ENCODE results near the gene SPG7. TPM values are rescaled to one million over a fixed set of nuclear protein-coding genes. Genes with fewer than 3 reads are reported as not detected.

Gene SPG7
- total RNA-seq, 1 experiment from 2014 or later: 162 TPM

DNA sequence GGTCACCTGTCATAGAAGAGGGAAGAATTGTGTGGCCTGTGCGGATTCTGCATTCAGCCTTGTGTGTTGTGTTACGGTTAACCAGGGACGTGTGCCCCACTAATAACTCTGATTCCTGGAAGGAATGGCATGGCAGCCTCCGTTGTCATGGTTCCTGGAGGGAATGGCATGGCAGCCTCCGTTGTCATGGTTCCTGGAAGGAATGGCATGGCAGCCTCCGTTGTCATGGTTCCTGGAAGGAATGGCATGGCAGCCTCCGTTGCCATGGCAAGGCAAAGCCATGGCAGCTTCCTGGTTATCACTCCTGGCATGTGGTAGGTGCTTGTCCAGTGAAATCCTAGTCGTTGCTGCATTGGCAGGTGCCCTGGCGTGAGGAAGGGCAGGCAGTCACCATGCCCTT is 8.9 kb downstream of the SPG7 start:
- no peak for DNase-seq (ENCODE audit: low spot score)

DNA sequence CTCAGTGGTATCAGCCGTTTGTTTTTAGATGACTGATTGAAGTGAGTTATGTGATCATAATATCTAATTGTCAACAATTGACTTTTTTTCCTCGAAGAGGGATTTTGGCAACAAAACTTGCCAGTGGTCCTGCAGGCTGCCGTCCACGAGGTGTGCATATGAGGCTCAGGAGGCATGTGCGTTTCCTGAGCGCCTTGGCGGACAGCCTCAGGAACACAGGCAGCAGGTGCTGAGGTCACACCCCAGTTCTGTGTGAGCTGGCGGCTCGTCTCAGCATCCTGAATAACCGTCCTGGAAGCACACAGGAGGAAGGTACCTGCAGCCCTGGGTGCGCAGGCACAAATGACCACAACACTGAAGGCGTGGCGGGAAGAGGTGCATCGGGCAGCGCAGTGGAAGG is 11.7 kb downstream of the SPG7 start:
- DNase-seq (ENCODE audit: low spot score): no peak

GRCh38 chr16:89522287-89522686 is 14.1 kb downstream of the SPG7 start:
- no peak for DNase-seq (ENCODE audit: low spot score)

GRCh38 chr16:89523680-89524344 is 15.6 kb downstream of the SPG7 start:
- no peak for DNase-seq (ENCODE audit: low spot score)

DNA sequence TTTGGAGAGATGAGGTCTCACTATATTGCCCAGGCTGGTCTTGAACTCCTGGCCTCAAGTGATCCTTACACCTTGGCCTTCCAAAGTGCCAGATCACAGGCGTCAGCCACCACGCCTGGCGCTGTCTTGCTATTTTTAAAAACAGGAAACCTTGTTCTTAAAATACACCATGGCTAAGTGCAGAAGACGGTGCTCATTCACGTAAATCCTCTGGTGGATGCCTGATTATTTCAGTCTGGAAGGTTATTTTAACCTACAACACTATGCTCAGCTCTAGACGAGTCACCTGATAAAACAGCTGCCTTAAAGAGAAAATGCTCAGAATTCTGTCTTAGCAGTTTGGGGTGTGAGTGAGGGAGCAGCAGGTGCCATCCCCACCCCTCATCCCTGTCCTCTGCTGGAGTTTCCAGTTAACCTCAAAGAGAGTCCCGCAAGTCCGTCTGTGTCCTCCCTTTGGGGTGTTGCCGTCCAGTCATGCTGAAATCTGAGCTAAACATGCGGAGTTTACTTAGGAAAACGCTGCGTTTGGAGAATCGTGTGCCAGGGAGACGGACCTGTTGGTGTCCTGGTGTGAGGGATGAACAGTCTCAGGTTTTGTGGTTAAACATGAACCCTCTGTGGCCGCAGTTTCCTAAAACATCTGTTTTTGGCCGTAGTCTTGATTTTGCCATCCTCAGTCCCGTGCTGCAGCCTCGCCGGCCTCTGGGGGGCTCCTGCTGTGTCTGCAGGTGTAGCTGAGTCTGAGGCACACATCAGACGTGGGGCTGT is 17.1 kb downstream of the SPG7 start:
- DNase-seq (ENCODE audit: low spot score): no peak

DNA sequence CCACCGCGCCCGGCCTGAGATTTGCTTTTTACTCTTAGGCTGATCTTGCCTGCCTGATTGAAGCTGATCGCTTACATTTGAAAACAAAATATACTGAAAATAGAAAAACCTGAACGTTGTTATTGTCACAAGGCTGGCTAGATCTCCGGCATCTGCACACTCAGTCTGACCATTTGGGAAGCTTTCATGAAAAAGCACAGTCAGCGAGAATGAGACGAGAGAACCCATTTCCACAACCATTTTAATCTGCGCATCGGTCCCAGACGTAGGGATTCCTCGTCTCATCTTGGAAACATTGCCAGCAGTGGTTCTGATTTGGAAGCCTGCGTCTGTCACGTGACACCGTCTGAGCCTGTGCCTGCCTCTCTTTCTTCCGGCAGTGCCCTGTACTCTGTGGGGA is 20.9 kb downstream of the SPG7 start:
- no peak for DNase-seq (ENCODE audit: low spot score)

GRCh38 chr16:89530401-89531381 is 22.5 kb downstream of the SPG7 start:
- DNase-seq (ENCODE audit: low spot score): no peak

- DNase-seq (ENCODE audit: low spot score): no peak
Measured at GRCh38 chr16:89531821-89532526, 23.8 kb downstream of the SPG7 start.

DNA sequence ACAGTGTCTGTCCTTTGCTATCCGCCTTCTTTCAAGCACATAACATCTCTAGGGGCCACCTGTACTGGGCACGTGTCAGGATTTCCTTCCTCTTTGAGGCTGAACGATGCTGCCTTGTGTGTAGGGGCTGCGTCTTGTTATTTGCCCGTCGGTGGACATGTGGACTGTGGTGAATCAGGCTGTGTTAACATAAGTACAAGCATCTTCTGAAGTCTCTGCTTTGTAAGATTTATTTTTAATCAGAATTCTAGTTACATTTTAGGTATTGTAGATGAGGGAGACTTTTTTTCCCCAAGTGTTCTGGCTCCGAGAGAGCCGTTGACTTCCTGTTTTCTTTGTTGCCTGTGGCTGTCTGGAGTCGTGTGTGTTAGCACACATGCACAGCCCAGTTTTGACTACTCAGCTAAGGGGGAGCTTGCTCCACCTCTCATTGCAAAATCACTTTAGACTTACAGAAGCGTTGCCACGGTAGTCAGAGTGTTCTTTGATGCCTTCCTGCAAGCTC is 26.1 kb downstream of the SPG7 start:
- no peak for DNase-seq (ENCODE audit: low spot score)

GRCh38 chr16:89536371-89536770 is 28.2 kb downstream of the SPG7 start:
- DNase-seq (ENCODE audit: low spot score): no peak

GRCh38 chr16:89536886-89537548 is 28.8 kb downstream of the SPG7 start:
- no peak for DNase-seq (ENCODE audit: low spot score)

DNA sequence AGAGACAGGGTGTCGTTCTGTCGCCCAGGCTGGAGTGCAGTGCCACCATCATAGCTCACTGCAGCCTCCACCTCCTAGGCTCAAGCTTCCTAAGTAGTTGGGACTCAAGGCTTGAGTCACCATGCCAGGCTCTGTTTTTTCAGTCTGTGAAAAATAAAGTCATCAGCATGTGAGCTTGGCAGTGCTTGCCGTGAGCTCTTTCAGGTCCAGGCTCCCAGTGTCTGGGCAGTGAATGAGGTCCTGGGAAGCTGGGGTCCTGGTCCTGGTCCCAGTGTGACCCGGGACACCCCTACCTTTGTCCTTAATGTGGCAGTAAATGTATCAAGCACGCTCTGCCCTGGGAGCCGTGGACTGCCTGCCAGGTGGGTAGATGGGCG is 29.3 kb downstream of the SPG7 start:
- DNase-seq (ENCODE audit: low spot score): no peak

- DNase-seq (ENCODE audit: low spot score): no peak
Measured at GRCh38 chr16:89538286-89538685, 30.1 kb downstream of the SPG7 start.

GRCh38 chr16:89540557-89540956 is 32.4 kb downstream of the SPG7 start:
- no peak for DNase-seq (ENCODE audit: low spot score)

DNA sequence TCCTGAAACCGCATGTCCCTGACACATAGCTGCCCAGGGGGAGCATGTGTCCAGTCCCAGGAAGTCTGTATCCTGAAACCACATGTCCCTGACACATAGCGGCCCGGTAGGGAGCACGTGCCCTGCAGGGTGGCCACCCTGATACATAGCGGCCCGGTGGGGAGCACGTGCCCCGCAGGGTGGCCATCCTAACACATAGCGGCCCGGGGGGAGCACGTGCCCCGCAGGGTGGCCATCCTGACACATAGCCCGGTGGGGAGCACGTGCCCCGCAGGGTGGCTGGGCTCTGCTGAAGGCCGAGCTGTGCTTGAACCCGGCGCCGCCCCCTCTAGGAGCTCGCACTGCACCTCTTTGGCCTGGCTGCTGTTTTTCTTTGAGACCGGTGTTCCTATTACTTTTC is 33.6 kb downstream of the SPG7 start:
- no peak for DNase-seq (ENCODE audit: low spot score)

- DNase-seq (ENCODE audit: low spot score): no peak
Measured at GRCh38 chr16:89544113-89544512, 35.9 kb downstream of the SPG7 start.

DNA sequence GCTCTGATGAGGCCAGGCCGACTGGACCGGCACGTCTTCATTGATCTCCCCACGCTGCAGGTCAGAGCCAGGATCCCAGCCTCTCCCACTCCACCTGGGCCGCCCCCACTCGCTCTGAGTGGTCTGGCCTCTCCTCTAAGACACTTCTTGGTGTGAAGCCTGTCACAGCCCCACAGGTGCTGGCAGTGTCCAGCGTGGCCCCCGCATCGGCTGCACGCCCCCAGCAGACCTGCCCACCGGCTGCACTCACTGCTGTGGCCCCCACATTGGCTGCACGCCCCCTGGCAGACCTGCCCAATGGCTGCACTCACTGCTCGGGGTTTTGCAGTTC is 36.5 kb downstream of the SPG7 start:
- DNase-seq (ENCODE audit: low spot score): no peak

DNA sequence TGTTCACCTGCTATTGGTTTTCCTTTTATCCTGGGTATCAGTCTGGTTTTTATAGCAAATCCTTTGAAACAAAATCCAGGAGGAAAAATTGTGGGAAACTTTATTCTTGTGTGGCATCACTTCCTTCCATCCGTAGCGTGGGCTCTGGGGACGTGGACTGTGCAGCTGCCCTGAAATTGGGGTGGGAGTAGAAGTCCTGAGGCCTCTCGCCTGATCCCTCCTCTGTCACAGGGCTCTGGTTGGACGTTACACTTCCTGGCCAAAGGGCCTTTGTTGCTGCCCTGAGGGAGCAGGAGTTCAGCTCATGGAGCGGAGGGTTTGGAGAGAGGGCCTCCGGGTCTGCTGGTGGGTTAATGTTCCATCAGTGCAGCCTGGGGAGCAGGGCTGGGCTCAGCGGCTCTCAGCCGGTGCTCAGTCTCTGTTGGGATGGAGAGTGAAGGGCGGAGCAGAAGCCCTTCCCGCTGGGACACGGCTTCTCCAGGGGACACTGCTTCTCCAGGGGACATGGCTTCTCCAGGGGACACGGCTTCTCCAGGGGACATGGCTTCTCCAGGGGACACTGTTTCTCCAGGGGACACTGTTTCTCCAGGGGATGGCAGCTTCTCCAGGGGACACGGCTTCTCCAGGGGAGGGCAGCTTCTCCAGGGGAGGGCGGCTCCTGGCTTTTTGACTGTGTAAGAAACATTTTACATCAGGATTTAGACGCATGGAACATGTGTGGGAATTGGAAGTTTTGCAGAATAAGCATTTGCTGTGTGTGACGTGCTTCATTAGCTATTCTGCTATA is 37.0 kb downstream of the SPG7 start:
- DNase-seq (ENCODE audit: low spot score): no peak

DNA sequence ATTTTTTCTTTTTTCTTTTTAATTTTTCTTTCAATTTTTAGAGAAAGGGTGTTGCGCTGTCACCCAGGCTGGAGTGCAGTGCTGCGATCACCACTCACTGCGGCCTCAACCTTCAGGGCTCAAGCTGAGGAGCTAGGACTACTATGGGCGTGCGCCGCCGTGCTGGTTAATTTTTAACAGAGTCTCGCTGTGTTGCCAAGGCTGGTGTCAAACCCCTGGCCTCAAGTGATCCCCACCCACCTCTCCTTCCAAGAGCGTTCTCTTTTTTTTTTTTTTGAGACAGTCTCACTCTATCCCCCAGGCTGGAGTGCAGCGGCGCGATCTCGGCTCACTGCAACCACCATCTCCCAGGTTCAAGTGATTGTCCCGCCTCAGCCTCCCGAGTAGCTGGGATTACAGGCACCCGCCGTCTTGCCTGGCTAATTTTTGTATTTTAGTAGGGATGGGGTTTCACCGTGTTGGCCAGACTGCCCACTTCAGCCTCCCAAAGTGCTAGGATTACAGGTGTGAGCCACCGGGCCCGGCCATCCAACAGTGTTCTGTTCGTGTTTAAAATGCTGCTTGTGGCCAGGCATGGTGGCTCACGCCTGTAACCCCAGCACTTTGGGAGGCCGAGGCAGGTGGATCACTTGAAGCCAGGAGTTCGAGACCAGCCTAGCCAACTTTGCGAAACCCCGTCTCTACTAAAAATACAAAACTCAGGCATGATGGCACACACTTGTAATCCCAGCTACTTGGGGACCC is 37.8 kb downstream of the SPG7 start:
- DNase-seq (ENCODE audit: low spot score): no peak
